Fibroblast of lung (primary cell): ENCODE data around the gene PLCXD1. TPM values are rescaled to one million over a fixed set of nuclear protein-coding genes. Genes with fewer than 3 reads are reported as not detected.

Experiments
- DNase-seq, 2 donors: peaks; one replicate each; pipeline versions ENCODE4 v3.0.0 to v3.0.0-alpha.2; 2010; ENCODE audit warnings: low read depth in 2 of 2
- H2AFZ ChIP-seq: 2 replicates; pipeline ENCODE4 v1.5.1; 2012; ENCODE audit warnings: low read length, control low read depth, inconsistent platforms
- H3K27ac ChIP-seq: 2 replicates; pipeline ENCODE4 v1.5.1; 2011; ENCODE audit warnings: low read length, control low read depth; ENCODE audit not compliant: insufficient read depth
- H3K27me3 ChIP-seq: 2 replicates; pipeline ENCODE4 v1.5.1; 2011; ENCODE audit warnings: mild to moderate bottlenecking, low read length; ENCODE audit not compliant: control insufficient read depth, insufficient read depth
- H3K36me3 ChIP-seq: 2 replicates; pipeline ENCODE4 v1.5.1; 2011; ENCODE audit warnings: low read length; ENCODE audit not compliant: control insufficient read depth, insufficient read depth
- H3K4me1 ChIP-seq: 2 replicates; pipeline ENCODE4 v1.5.1; 2011; ENCODE audit warnings: low read length; ENCODE audit not compliant: control insufficient read depth, insufficient read depth; ENCODE audit errors: extremely low read depth
- H3K4me2 ChIP-seq: 2 replicates; pipeline ENCODE4 v1.5.1; 2011; ENCODE audit warnings: low read length, control low read depth; ENCODE audit not compliant: insufficient read depth; ENCODE audit errors: extremely low read depth
- H3K4me3 ChIP-seq, 4 experiments: fragments of 200-600 bp in 1 of 4; sonication (generic) in 1 of 4; replicated peaks in 1 of 4; 2 replicates each; pipeline ENCODE4 v1.5.1; 2011 to 2016; ENCODE audit warnings: low read length in 4 of 4, low read depth in 3 of 4, mild to moderate bottlenecking in 3 of 4, control low read depth in 2 of 4, inconsistent platforms in 1 of 4, mixed read lengths in 1 of 4; ENCODE audit not compliant: insufficient read depth in 1 of 4; ENCODE audit errors: control extremely low read depth in 1 of 4
- H3K79me2 ChIP-seq: 2 replicates; pipeline ENCODE4 v1.5.1; 2012; ENCODE audit warnings: mild to moderate bottlenecking, low read length, inconsistent platforms; ENCODE audit not compliant: control insufficient read depth, insufficient read depth
- H3K9ac ChIP-seq: 2 replicates; pipeline ENCODE4 v1.5.1; 2011; ENCODE audit warnings: mild to moderate bottlenecking, low read length, control low read depth; ENCODE audit not compliant: insufficient read depth
- H3K9me3 ChIP-seq: 2 replicates; pipeline ENCODE4 v1.5.1; 2012; ENCODE audit warnings: low read depth, low read length; ENCODE audit not compliant: control insufficient read depth, insufficient read depth
- H4K20me1 ChIP-seq: 2 replicates; pipeline ENCODE4 v1.5.1; 2011; ENCODE audit warnings: low read length; ENCODE audit not compliant: control insufficient read depth, insufficient read depth; ENCODE audit errors: extremely low read depth
- EZH2 ChIP-seq: IDR thresholded peaks from 2 replicates; pipeline ENCODE4 v1.5.1; 2012; ENCODE audit warnings: low read length, control low read depth, mild to moderate bottlenecking; ENCODE audit errors: missing control alignments
- polyA plus RNA-seq, 2 donors: library from polyadenylated mRNA; depleted of rRNA in 1 of 2; stranded (reverse) in 1 of 2; unstranded in 1 of 2; fragments of >200 nt; gene quantifications; 2 replicates each; pipeline ENCODE4 v1.2.1, GENCODE V29; 2011 to 2012; ENCODE audit warnings: missing spikeins in 1 of 2
- total RNA-seq: library from RNA; depleted of rRNA; stranded (reverse); fragments of >200 nt; gene quantifications from 2 replicates; pipeline ENCODE4 v1.2.1, GENCODE V29; 2014
- TF ChIP-seq, protein P1 (sequence below), 2 donors: IDR thresholded peaks in 1 of 2; conservative IDR thresholded peaks in 1 of 2; 1 replicate in 1 of 2; 2 replicates in 1 of 2; pipeline ENCODE4 v1.5.1; 2011 to 2012; ENCODE audit warnings: low read length in 2 of 2, control low read depth in 1 of 2, inconsistent platforms in 1 of 2, low read depth in 1 of 2, mild to moderate bottlenecking in 1 of 2

PLCXD1 gene
- total and polyA plus RNA-seq, 2 donors (not counting 1 experiment from before 2014, with no cell fraction given) = 4.3 to 10.9 TPM

DNA sequence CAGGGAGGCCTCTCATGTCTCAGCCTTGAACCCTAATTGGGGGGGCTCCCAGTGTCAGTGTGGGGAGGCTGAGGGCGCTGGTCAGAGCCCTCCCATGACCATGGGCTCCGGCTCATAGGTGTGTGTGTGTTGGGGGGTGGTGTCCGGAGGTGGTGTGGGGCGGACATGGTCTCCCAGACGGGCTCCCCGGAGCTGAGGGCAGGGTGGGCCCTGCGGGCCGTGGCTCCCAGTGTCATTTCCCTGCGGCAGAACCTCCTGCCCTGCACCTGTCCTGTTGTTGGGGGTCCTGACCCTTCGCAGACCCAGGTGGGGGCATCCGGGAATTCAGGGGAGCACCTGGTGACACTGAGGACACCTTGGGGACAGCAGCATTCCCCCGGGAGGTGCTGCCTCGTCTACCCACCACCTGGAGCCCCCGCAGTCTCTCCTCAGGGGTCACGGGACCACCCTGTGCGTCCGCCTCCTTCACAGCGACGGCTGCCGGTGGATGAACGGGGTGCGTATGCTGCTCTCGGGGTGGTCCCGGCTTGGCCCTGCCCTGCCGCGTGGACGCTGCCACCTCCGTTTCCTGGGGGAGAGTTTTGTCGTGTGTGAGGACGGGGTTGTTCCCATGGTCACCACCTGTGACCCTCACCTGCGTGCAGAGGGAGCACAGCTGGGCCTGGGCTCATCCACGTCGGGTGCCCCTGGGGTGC lies 51.9 kb downstream of the PLCXD1 start:
- H4K20me1 ChIP-seq = no peaks in the 10 kb centered on the region
- no peak overlapping the region for H2AFZ ChIP-seq

DNA sequence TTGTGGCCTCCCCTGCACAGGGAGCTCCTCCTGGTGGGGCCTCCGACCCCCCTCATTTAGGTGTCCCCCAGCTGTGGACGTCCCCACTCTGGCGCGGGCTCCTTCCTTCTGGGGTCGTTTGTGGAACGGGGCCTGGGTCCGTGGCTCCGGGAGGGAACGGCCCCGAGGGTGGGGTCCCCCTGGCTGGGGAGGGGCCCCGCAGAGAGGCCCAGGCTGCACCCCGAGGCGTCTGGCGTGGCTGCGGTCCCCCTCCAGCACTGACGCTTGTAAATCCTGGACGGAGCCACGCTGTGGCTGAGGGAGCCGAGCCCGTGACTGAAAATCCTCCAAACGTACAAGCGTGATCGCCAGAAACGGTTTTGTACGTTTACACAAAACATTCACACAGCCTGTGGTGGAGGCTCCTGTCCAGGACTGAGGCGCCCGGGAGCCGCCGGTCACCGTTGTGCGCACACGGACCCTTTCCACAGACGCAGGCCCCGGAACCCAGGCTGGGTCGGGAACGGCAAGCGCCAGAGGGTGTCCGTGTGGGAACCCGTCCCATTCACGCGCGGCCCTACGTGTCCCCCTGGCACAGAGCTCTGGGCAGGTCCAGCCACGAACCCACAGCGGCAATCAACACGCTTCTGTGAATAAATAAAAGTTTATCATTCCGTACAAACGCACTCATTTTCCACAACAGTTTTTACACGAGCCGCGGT lies 52.6 kb downstream of the PLCXD1 start:
- H3K36me3 ChIP-seq = peaks cover 1% of the 10 kb centered on the region
- no peak for TF ChIP-seq EZH2
- TF ChIP-seq, protein P1, sequence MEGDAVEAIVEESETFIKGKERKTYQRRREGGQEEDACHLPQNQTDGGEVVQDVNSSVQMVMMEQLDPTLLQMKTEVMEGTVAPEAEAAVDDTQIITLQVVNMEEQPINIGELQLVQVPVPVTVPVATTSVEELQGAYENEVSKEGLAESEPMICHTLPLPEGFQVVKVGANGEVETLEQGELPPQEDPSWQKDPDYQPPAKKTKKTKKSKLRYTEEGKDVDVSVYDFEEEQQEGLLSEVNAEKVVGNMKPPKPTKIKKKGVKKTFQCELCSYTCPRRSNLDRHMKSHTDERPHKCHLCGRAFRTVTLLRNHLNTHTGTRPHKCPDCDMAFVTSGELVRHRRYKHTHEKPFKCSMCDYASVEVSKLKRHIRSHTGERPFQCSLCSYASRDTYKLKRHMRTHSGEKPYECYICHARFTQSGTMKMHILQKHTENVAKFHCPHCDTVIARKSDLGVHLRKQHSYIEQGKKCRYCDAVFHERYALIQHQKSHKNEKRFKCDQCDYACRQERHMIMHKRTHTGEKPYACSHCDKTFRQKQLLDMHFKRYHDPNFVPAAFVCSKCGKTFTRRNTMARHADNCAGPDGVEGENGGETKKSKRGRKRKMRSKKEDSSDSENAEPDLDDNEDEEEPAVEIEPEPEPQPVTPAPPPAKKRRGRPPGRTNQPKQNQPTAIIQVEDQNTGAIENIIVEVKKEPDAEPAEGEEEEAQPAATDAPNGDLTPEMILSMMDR (conservative IDR thresholded peaks at IDR 0.05 in 1 of 2, IDR thresholded peaks at IDR 0.05 in 1 of 2; ENCODE audit: low read depth in 1 of 2, low read length in 2 of 2) = no peak
- H4K20me1 ChIP-seq = no peaks in the 10 kb centered on the region
- no peaks in the 10 kb centered on the region for H3K79me2 ChIP-seq
- no peak overlapping the region for H3K4me3 ChIP-seq
- no peak overlapping the region for H2AFZ ChIP-seq
- peaks cover 2% of the 10 kb centered on the region for H3K4me1 ChIP-seq
- H3K27ac ChIP-seq = no peak overlapping the region
- no peaks in the 10 kb centered on the region for H3K9me3 ChIP-seq
- no peak overlapping the region for H3K9ac ChIP-seq
- no peak for DNase-seq
- H3K4me2 ChIP-seq = no peak overlapping the region
- no peaks in the 10 kb centered on the region for H3K27me3 ChIP-seq

More for the DNA sequence above, 51.9 kb downstream of the PLCXD1 start:
- Histone ChIP-seq H3K4me3 (no peak overlapping the region), H3K27ac (no peak overlapping the region), H3K79me2 (no peaks in the 10 kb centered on the region), H3K4me1 (peaks cover 2% of the 10 kb centered on the region), H3K27me3 (no peaks in the 10 kb centered on the region), H3K4me2 (no peak overlapping the region), H3K9me3 (no peaks in the 10 kb centered on the region), H3K36me3 (peaks cover 1% of the 10 kb centered on the region), H3K9ac (no peak overlapping the region)
- DNase-seq = no peak
- no peak for TF ChIP-seq EZH2
- TF ChIP-seq, protein P1 (conservative IDR thresholded peaks at IDR 0.05 in 1 of 2, IDR thresholded peaks at IDR 0.05 in 1 of 2; ENCODE audit: low read depth in 1 of 2, low read length in 2 of 2) = no peak

DNA sequence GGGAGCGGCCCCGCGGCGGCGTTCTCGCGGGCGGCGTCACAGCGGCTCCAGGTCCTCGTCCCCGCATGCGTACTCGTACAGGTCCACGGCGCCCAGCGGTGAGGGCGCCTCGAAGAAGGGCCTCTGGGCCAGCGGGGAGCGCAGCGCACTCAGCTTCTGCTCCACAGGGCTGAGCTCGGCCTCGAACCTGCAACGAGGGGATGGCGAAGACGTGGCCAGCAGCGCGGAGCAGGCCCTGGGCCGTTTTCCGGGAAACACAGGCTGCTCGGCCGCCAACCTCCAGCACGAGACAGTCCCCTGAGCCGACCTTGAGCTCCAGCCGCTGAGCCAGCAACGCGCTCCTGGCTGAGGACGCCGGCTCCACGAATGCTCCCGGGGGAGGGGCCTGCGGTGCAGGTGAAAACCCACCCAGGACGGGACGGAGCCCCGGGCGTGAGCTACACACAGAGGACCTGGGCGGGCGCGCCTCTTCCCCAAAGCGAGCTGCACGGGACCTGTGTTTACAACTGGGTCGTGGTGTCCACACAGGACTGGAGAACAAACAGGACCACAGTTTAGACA lies 53.2 kb downstream of the PLCXD1 start:
- DNase-seq = no peak
- Histone ChIP-seq H3K79me2 (no peaks in the 10 kb centered on the region), H3K36me3 (peaks cover 1% of the 10 kb centered on the region), H3K4me2 (no peak overlapping the region), H3K9ac (no peak overlapping the region), H3K27me3 (no peaks in the 10 kb centered on the region), H3K4me1 (peaks cover 2% of the 10 kb centered on the region), H3K27ac (no peak overlapping the region), H2AFZ (no peak overlapping the region), H4K20me1 (no peaks in the 10 kb centered on the region), H3K4me3 (no peak overlapping the region), H3K9me3 (no peaks in the 10 kb centered on the region)
- TF ChIP-seq, protein P1 (conservative IDR thresholded peaks at IDR 0.05 in 1 of 2, IDR thresholded peaks at IDR 0.05 in 1 of 2; ENCODE audit: low read depth in 1 of 2, low read length in 2 of 2) = no peak
- TF ChIP-seq EZH2 = no peak
